ENCODE results near the gene PDE4B. TPM values are rescaled to one million over a fixed set of nuclear protein-coding genes. Genes with fewer than 3 reads are reported as not detected.
A peak's percentile ranks its signal among the peaks of the same experiment; 100 is the strongest.

The PDE4B gene
- polyA plus RNA-seq, 1 donor, result 9.3 TPM

GRCh38 chr1:66265268-66265667 is 472.6 kb downstream of the PDE4B start:
- H3K4me3 ChIP-seq (ENCODE audit: low read length), result no peak overlapping the region
- no peak for DNase-seq
- H3K4me1 ChIP-seq (ENCODE audit: control insufficient read depth, insufficient read depth, low read length), result no peaks in the 10 kb centered on the region
- H3K27me3 ChIP-seq (ENCODE audit: control insufficient read depth, insufficient read depth, low read length), result no peaks in the 10 kb centered on the region
- no peaks in the 10 kb centered on the region for H3K9me3 ChIP-seq (ENCODE audit: control insufficient read depth, low read depth, low read length)
- H3K36me3 ChIP-seq (ENCODE audit: control insufficient read depth, insufficient read depth, low read length), result no peaks in the 10 kb centered on the region
- WGBS (ENCODE audit: insufficient coverage, low lambda C conversion rate), result no CpG with 5 or more reads among the region's 2 CpGs
- H3K27ac ChIP-seq (ENCODE audit: low read length), result no peak overlapping the region

DNA sequence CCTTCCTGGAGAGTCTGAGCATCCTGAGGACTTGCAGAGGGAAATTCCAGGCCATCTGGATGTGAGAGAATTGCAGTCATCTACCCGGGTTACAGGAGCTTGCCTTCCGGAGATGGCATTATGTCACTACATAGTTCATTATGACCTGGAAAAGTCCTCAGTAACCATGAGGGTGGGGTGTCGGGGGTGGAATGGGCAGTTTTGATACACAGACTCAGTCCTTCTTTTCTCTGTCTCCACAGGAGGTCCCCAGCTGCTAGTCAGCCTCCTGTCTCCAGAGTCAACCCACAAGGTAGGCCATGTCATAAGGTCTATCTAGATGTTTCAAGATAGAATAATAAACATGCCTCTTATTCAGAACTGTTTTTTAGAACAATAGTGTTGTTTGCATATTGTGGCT is 473.1 kb downstream of the PDE4B start:
- H3K27ac ChIP-seq (ENCODE audit: low read length), result no peak overlapping the region

GRCh38 chr1:66266350-66266749 is 473.7 kb downstream of the PDE4B start:
- no peaks in the 10 kb centered on the region for H3K27me3 ChIP-seq (ENCODE audit: control insufficient read depth, insufficient read depth, low read length)
- no peak overlapping the region for H3K4me3 ChIP-seq (ENCODE audit: low read length)
- no peaks in the 10 kb centered on the region for H3K36me3 ChIP-seq (ENCODE audit: control insufficient read depth, insufficient read depth, low read length)
- no peaks in the 10 kb centered on the region for H3K4me1 ChIP-seq (ENCODE audit: control insufficient read depth, insufficient read depth, low read length)
- H3K9me3 ChIP-seq (ENCODE audit: control insufficient read depth, low read depth, low read length), result no peaks in the 10 kb centered on the region
- no peak for DNase-seq
- no peak overlapping the region for H3K27ac ChIP-seq (ENCODE audit: low read length)
- no CpG with 5 or more reads among the region's 6 CpGs for WGBS (ENCODE audit: insufficient coverage, low lambda C conversion rate)

More for the DNA sequence above, 473.1 kb downstream of the PDE4B start:
- Histone ChIP-seq H3K27me3 (ENCODE audit: control insufficient read depth, insufficient read depth, low read length) (no peaks in the 10 kb centered on the region), H3K9me3 (ENCODE audit: control insufficient read depth, low read depth, low read length) (no peaks in the 10 kb centered on the region), H3K4me3 (ENCODE audit: low read length) (no peak overlapping the region), H3K4me1 (ENCODE audit: control insufficient read depth, insufficient read depth, low read length) (no peaks in the 10 kb centered on the region), H3K36me3 (ENCODE audit: control insufficient read depth, insufficient read depth, low read length) (no peaks in the 10 kb centered on the region)
- no peak for DNase-seq
- no CpG with 5 or more reads among the region's 3 CpGs for WGBS (ENCODE audit: insufficient coverage, low lambda C conversion rate)

DNA sequence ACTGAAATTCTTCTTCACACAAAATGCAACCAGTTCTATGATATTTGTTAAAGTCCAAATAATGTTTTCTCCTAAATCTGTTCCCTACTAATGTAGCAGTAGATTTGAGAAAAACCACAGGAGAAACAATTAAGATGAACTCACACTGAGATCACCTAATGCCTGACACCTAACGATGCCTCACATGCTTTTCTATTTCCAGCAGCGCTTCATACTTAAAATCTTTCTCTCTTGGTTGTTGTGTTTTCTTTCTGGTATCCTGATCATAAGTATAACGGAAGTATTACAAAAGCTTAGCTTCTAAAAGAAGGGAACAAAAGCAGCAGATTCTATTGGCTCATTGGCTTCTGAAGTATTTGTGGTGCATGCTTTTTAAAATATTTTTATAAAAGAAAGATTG is 474.1 kb downstream of the PDE4B start:
- Histone ChIP-seq H3K27ac (ENCODE audit: low read length) (no peak overlapping the region), H3K9me3 (ENCODE audit: control insufficient read depth, low read depth, low read length) (no peaks in the 10 kb centered on the region), H3K27me3 (ENCODE audit: control insufficient read depth, insufficient read depth, low read length) (no peaks in the 10 kb centered on the region), H3K4me1 (ENCODE audit: control insufficient read depth, insufficient read depth, low read length) (peaks cover 2% of the 10 kb centered on the region), H3K36me3 (ENCODE audit: control insufficient read depth, insufficient read depth, low read length) (no peaks in the 10 kb centered on the region), H3K4me3 (ENCODE audit: low read length) (no peak overlapping the region)
- WGBS (ENCODE audit: insufficient coverage, low lambda C conversion rate), result 87% methylated on average over 3 of the region's 3 CpGs
- DNase-seq, result no peak

GRCh38 chr1:66267201-66267940 is 474.7 kb downstream of the PDE4B start:
- no peak for DNase-seq
- Histone ChIP-seq H3K4me1 (ENCODE audit: control insufficient read depth, insufficient read depth, low read length) (peaks cover 7% of the 10 kb centered on the region), H3K27ac (ENCODE audit: low read length) (no peak overlapping the region), H3K4me3 (ENCODE audit: low read length) (no peak overlapping the region), H3K9me3 (ENCODE audit: control insufficient read depth, low read depth, low read length) (no peaks in the 10 kb centered on the region), H3K36me3 (ENCODE audit: control insufficient read depth, insufficient read depth, low read length) (no peaks in the 10 kb centered on the region), H3K27me3 (ENCODE audit: control insufficient read depth, insufficient read depth, low read length) (no peaks in the 10 kb centered on the region)
- 87% methylated on average over 5 of the region's 7 CpGs for WGBS (ENCODE audit: insufficient coverage, low lambda C conversion rate)

GRCh38 chr1:66269222-66269621 is 476.5 kb downstream of the PDE4B start:
- peaks cover 7% of the 10 kb centered on the region for H3K4me1 ChIP-seq (ENCODE audit: control insufficient read depth, insufficient read depth, low read length)
- H3K36me3 ChIP-seq (ENCODE audit: control insufficient read depth, insufficient read depth, low read length), result no peaks in the 10 kb centered on the region
- H3K9me3 ChIP-seq (ENCODE audit: control insufficient read depth, low read depth, low read length), result no peaks in the 10 kb centered on the region
- no CpG with 5 or more reads among the region's 5 CpGs for WGBS (ENCODE audit: insufficient coverage, low lambda C conversion rate)
- H3K4me3 ChIP-seq (ENCODE audit: low read length), result no peak overlapping the region
- no peak for DNase-seq
- H3K27ac ChIP-seq (ENCODE audit: low read length), result no peak overlapping the region
- H3K27me3 ChIP-seq (ENCODE audit: control insufficient read depth, insufficient read depth, low read length), result no peaks in the 10 kb centered on the region

- 100% methylated on average over 2 of the region's 5 CpGs for WGBS (ENCODE audit: insufficient coverage, low lambda C conversion rate)
- H3K9me3 ChIP-seq (ENCODE audit: control insufficient read depth, low read depth, low read length), result no peaks in the 10 kb centered on the region
- no peaks in the 10 kb centered on the region for H3K36me3 ChIP-seq (ENCODE audit: control insufficient read depth, insufficient read depth, low read length)
- H3K4me3 ChIP-seq (ENCODE audit: low read length), result no peak overlapping the region
- DNase-seq, result peak in 1 of 2 donors; percentile 46
- H3K27me3 ChIP-seq (ENCODE audit: control insufficient read depth, insufficient read depth, low read length), result no peaks in the 10 kb centered on the region
- peaks cover 7% of the 10 kb centered on the region for H3K4me1 ChIP-seq (ENCODE audit: control insufficient read depth, insufficient read depth, low read length)
- H3K27ac ChIP-seq (ENCODE audit: low read length), result no peak overlapping the region
Observed at GRCh38 chr1:66270119-66270812, 477.6 kb downstream of the PDE4B start.

GRCh38 chr1:66271216-66271903 is 478.7 kb downstream of the PDE4B start:
- H3K36me3 ChIP-seq (ENCODE audit: control insufficient read depth, insufficient read depth, low read length), result no peaks in the 10 kb centered on the region
- H3K27me3 ChIP-seq (ENCODE audit: control insufficient read depth, insufficient read depth, low read length), result no peaks in the 10 kb centered on the region
- no peaks in the 10 kb centered on the region for H3K9me3 ChIP-seq (ENCODE audit: control insufficient read depth, low read depth, low read length)
- no peak overlapping the region for H3K4me3 ChIP-seq (ENCODE audit: low read length)
- 30% methylated on average over 2 of the region's 8 CpGs for WGBS (ENCODE audit: insufficient coverage, low lambda C conversion rate)
- H3K4me1 ChIP-seq (ENCODE audit: control insufficient read depth, insufficient read depth, low read length), result peaks cover 7% of the 10 kb centered on the region
- H3K27ac ChIP-seq (ENCODE audit: low read length), result peak overlapping the region; percentile 74
- peak; percentile 80 to 81 for DNase-seq

DNA sequence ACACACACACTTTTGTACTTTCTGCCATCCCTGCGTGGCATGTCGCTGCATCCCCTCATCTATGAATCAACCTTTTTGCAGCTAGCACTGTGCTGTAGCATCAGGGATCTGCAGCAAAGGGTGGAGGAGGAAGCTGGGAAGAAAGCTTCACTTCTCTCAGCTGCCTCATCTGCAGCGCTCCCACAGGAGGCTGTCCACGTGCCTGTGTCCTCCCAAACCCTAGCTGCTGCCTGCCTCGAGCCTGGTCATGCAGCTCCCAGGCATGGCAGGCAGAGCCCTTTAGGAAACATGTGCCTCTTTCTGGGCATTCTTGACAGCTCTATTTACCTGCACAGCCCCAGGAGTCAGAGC is 479.2 kb downstream of the PDE4B start:
- Histone ChIP-seq H3K27ac (ENCODE audit: low read length) (peak overlapping the region; percentile 74), H3K4me3 (ENCODE audit: low read length) (no peak overlapping the region), H3K9me3 (ENCODE audit: control insufficient read depth, low read depth, low read length) (no peaks in the 10 kb centered on the region), H3K4me1 (ENCODE audit: control insufficient read depth, insufficient read depth, low read length) (peaks cover 7% of the 10 kb centered on the region), H3K36me3 (ENCODE audit: control insufficient read depth, insufficient read depth, low read length) (no peaks in the 10 kb centered on the region), H3K27me3 (ENCODE audit: control insufficient read depth, insufficient read depth, low read length) (no peaks in the 10 kb centered on the region)
- DNase-seq, result peak in 1 of 2 donors; percentile 26
- no CpG with 5 or more reads among the region's 5 CpGs for WGBS (ENCODE audit: insufficient coverage, low lambda C conversion rate)

DNA sequence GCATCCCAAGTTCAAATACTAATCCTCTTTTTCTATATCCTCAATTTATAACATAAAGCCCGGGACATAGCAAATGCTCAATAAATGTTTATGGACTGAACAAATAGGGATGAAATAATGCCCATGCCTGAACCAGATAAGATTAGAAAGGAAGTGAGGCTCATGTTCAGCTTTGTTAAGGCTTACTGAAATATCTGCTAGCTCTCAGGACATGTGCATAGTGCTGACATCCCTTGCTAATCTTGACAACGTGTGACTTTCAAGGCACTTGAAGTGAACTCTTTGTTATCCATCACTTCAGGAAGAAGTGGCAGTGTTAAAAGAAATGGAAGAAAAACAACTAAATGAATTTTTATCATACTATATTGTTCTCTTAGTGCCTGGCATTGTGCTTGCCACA is 481.0 kb downstream of the PDE4B start:
- Histone ChIP-seq H3K4me3 (ENCODE audit: low read length) (no peak overlapping the region), H3K4me1 (ENCODE audit: control insufficient read depth, insufficient read depth, low read length) (peaks cover 7% of the 10 kb centered on the region), H3K9me3 (ENCODE audit: control insufficient read depth, low read depth, low read length) (no peaks in the 10 kb centered on the region), H3K27me3 (ENCODE audit: control insufficient read depth, insufficient read depth, low read length) (no peaks in the 10 kb centered on the region), H3K36me3 (ENCODE audit: control insufficient read depth, insufficient read depth, low read length) (no peaks in the 10 kb centered on the region), H3K27ac (ENCODE audit: low read length) (no peak overlapping the region)
- WGBS (ENCODE audit: insufficient coverage, low lambda C conversion rate), result no CpG with 5 or more reads among the region's 2 CpGs
- DNase-seq, result no peak
